SIG-M5 treated with dmso at 0.1 percent for 504 hours (cell line): ENCODE data around the gene C1QC.
"Not testable (repeated sequence)": the region's sequence is repeated elsewhere in the genome, so short reads cannot be mapped to it uniquely, and the experiment has no call there.

Source experiments
- DNase-seq: peaks from one replicate; lab custom pipeline; 2025; ENCODE audit not compliant: unreplicated experiment; lab: John Stamatoyannopoulos, UW

The C1QC gene

GRCh38 chr1:22646384-22646783 is 3.0 kb downstream of the C1QC start:
- DNase-seq = no peak

DNA sequence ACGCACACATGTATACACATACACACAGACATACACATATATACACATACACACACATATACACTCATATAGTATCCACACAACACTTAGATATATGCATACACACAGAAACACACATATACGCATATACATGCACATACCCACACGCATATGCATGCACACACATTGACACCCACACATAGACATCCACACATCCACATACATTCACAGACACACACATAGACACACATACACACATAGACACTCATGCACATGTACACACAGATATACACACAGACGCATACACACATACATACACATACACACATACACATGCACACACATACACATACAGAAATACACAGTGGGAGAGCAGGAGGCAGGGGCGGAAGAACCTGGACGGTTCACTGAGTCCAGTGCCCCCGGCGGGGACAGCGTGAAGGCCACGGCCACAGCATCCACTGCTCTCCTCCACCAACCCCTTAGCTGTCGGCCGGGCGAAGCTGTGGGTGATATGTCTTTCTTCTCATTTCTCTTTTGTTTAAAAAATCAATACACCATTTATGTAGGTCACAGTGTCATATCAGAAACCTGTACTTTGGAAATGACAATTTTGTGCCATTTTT is 6.8 kb downstream of the C1QC start:
- DNase-seq = no peak

DNA sequence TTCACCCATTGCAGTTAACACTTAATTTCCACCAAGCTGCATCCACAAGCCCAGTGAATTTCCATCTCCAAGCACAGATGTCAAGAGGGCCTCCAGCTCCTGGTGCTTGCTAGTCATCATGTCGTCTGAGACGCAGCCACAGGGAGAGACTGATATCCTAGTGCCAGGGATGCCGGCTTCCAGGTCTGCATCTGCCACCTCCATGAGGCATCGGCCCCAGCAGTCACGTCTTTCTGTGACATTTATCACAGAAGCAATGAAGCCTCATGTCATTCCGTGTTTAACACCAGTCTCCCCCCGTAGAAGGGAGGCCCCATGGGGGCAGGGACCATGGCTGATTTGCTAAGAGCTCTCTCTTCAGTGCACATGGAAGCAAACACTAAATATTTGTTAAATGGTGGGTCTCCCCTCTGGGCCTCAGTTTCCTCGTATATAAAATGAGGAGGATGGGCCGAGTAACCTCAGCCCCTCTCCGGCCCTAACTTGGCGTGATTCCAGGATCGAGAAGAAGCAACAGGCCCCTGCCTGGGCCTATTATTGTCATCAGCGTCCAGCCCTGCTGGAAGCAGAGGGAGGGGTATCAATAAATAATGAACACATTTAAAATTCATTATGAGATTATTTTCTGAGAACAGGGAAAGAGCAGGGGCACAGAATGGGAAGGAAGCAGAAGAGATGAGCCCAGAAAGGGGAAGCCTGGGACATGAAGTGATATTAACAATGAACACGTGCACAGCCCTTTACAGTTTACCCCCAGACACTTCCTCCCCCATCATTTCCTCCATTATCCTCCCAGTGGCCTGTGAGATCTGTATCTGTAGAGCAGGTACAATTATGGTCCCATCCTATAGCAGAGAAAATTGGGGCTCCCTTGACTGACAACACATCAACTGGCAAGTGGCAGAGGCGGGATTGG is 8.8 kb downstream of the C1QC start:
- DNase-seq = no peak

DNA sequence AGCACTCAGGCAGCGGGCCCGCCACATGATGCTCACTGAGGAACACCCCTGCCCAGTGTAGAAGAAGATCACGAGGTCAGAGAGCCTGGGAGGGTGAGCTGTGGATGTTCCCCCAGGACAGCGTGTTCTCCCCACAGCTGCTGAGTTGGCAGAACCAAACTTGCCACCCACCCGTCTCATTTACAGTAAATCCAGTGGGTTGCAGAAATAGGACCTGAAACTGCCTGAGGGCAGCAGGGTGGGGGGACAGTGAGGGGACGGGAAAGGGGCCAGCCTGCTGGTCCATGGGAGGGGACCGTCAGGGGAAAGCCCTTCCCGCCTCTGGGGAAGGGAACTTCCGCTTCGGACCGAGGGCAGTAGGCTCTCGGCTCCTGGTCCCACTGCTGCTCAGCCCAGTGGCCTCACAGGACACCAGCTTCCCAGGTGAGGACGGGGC is 9.5 kb downstream of the C1QC start, which contains the start of gene C1QB:
C1QB (plus strand) TSS at position 356 of the 436 bp plus-strand sequence. CDS start 6,227 bp downstream, outside the sequence.
- DNase-seq = no peak

GRCh38 chr1:22654692-22655091 is 11.3 kb downstream of the C1QC start:
- DNase-seq = no peak

DNA sequence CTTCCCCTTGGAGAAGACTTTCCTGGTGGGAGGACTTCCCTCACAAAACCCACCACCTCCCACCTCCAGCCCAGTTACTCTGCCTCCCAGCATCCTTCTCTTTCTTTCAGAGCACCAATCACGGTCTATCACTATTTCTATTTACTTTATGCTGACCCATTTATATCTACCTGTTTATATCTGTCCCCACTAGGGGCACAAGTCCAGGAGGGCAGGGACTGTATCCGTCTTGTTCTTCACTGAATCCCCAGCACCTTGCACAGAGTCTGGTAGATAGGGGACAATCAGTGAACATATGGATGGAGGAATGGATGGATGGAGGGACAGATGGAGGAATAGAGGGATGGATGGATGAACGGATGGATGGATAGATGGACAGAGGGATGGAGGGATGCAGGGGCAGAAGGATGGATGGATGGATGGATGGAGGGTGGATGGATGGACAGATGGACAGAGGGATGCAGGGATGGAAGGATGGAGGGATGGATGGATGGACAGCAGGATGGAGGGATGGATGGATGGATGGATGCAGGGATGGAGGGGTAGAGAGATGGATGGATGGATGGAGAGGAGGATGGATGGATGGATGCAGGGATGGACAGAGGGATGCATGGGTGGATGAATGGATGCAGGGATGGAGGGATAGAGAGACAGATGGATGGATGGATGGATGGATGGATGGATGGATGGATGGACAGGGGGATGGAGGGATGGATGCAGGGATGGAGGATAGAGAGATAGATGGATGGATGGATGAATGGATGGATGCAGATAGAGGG is 15.1 kb downstream of the C1QC start:
- no peak for DNase-seq

GRCh38 chr1:22660716-22661241 is 17.3 kb downstream of the C1QC start:
- DNase-seq = no peak

GRCh38 chr1:22661880-22662279 is 18.4 kb downstream of the C1QC start:
- DNase-seq = no peak

- DNase-seq = no peak
Observed at GRCh38 chr1:22662318-22662717, 18.9 kb downstream of the C1QC start.

GRCh38 chr1:22662986-22663408 is 19.6 kb downstream of the C1QC start:
- DNase-seq = no peak

DNA sequence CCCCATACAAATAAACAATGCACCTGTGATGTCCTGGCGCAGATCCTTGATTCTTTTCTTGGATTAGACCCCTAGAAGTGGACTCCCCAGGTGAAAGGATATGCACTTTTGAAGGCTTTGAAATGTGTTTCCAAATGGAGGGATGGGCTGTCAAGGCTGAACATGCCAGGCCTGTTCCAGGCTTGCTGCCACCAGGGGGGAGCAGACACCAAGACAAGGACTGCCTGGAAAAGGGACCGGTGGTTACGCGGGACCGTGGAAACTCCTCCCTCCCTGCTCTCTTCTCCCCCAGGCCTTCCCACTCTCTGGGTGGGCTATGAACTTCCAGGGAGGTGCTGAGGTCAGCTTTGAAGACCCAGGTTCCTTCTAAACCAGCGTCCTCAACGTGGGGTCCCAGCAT is 22.3 kb downstream of the C1QC start:
- DNase-seq = no peak

GRCh38 chr1:22666412-22666811 is 23.0 kb downstream of the C1QC start:
- no peak for DNase-seq

DNA sequence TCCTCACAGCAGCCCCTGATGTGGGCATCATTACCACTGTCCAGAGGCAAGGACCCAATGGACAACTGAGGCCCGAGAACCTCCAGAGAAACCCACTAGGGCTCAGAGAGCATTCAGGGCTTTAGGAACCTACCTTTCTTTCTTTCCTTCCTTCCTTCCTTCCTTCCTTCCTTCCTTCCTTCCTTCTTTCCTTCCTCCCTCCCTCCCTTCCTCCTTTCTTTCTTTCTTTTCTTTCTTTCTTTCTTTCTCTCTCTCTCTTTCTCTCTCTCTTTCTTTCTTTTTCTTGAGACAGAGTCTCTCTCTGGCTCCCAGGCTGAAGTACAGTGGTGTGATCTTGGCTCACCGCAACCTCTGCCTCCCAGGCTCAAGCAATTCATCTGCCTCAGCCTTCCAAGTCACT is 25.4 kb downstream of the C1QC start:
- not testable (repeated sequence) for DNase-seq

DNA sequence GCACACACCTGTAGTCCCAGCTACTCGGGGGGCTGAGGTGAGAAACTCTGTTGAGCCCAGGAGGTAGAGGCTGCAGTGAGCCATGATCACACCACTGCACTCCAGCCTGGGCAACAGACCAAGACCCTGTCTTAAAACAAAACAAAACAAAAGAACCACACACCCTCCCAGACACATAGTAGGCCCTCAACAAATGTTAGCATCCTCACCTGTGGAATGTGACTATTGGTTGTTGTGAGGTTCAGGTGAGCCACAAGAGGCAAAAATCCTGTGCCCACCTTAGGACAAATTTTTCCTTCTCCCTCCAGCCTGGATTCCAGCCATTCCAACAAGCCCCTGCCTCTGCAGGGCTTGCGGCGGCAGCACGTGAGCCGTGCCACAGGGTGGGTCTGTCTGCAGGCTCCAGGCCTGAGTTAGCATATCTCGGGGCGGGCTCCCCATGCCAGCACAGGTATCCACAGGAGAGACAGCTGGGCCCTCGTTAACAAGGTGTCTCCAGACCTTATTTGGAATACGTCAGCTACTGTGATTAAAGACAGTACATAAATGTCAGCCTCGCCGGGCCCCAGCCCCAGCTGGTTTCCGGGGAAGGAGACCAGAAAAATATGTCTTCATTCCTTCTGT is 27.0 kb downstream of the C1QC start:
- no peak for DNase-seq

GRCh38 chr1:22671999-22672398 is 28.6 kb downstream of the C1QC start:
- DNase-seq = no peak

DNA sequence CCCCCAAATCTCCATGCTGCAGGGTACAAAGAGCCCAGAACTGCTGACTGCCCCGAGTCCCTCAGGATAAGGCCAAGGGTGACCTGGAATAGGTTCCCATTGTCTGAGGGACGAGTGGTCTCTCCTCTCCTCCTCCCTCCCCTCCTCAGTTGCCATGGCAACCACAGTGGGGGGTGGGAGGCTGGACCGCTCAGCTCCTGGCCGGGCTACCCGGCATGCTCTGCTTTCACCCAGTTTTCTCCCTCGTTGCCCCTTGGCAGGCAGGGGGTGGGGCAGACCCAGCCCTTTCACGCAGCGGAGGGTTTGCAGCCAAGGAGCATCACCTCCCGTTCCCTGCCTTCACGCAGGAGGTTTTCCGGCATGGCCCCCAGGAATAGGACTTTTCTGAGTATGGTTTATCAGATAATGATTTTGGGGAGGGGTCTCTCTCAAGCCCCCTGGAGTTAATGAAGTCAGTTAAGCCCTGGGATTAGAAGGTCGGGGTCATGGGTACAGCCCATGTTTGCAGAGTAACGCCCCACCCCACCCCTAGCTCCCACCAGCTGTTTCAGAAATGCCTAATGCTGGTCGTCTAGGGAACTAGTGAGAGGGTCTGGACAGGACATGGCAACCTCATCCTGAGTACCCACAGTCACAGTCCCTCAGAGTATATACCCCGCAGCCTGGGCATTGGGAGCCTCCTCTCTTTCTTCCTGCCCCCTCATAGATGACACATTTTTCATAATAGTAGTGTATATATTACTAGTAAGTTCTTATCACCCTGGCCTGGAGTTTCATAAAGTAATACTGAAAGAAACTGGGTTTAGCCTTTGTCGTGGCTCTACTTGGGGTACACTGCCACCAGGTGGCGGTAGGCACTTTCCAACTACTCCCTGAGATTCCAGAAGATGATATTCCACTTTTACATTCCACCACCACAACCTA is 30.3 kb downstream of the C1QC start:
- DNase-seq = peak; percentile 31

GRCh38 chr1:22674410-22674749 is 30.9 kb downstream of the C1QC start:
- no peak for DNase-seq

GRCh38 chr1:22676151-22676550 is 32.7 kb downstream of the C1QC start:
- not testable (repeated sequence) for DNase-seq

- no peak for DNase-seq
Observed at GRCh38 chr1:22676916-22677583, 33.6 kb downstream of the C1QC start.
